Measurements from ENCODE around the gene ZNF467. TPM values are rescaled to one million over a fixed set of nuclear protein-coding genes. Genes with fewer than 3 reads are reported as not detected.

The ZNF467 gene
- total and polyA plus RNA-seq, 2 donors (not counting 3 experiments of a cell fraction or from before 2014, with no cell fraction given): 4.2 to 8.9 TPM

DNA sequence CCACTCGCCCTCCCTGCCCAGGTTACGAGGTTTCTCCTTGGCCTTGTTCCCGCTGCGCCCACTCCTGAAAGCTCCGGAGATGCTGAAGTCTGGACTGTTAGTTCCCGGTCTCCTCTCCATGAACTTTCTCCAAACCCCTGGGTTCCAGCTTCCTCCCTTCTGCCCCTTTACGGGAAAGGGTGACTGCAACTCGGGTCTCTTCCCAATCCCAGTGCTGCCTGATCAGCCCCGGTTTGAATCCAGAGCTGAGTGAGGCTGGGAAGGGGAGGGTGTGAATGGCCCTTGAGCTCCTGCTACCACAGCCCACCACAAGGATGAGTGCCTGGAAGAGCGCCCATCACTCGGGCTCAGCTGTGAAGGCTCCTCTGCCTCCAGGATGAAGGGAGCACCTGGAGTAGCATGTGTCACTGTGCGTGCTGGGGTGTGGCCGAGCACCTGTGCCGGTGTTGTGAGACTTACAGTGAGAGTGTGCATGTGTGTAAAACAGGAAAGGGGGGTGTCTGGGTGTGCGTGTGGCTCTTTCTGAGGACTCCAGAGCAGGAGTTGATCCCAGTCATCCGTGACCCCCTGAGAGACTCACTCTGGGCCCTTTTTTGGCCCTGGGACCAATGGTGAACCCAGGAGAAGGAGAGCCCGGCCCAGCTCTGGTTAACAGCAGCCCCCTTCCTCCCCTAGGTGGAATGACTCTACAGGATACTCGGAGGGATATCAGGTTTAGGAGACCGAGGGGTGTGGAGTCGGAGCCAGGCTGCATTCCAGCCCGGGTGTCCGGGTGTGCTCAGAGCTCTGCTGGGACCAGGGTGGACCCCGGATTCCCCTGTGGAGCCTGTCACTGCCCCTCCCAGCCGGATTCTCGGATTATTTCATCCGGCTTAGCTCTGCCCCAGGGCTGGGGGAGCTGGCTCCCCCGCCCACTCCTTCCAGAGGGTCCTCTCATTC is 1.1 kb upstream of the ZNF467 start:
- Histone ChIP-seq H4K20me1 (replicated peaks; ENCODE audit: control insufficient read depth, extremely low read depth, insufficient read depth, low read length) (no peaks in the 10 kb centered on the region), H2AFZ (ENCODE audit: low read depth, low read length) (no peak overlapping the region), H3K27ac (ENCODE audit: insufficient read depth, low read depth, low read length) (no peak overlapping the region), H3K4me3 (replicated peaks in 1 of 3; ENCODE audit: insufficient read depth in 1 of 3, low read depth in 1 of 3, low read length in 3 of 3) (no peak overlapping the region), H3K9me3 (replicated peaks; ENCODE audit: control insufficient read depth, insufficient read depth, low read length) (no peaks in the 10 kb centered on the region), H3K4me1 (ENCODE audit: control insufficient read depth, extremely low read depth, insufficient read depth, low read length) (peaks cover 20% of the 10 kb centered on the region), H3K27me3 (ENCODE audit: control insufficient read depth in 2 of 2, insufficient read depth in 2 of 2, low read length in 2 of 2) (no peaks in the 10 kb centered on the region), H3K4me2 (ENCODE audit: insufficient read depth, low read length) (no peak overlapping the region), H3K79me2 (ENCODE audit: control insufficient read depth, insufficient read depth, low read length) (no peaks in the 10 kb centered on the region), H3K36me3 (ENCODE audit: control insufficient read depth in 2 of 2, extremely low read depth in 1 of 2, insufficient read depth in 2 of 2, low read length in 2 of 2) (no peaks in the 10 kb centered on the region), H3K9me1 (replicated peaks; ENCODE audit: control insufficient read depth, extremely low read depth, insufficient read depth, low read length) (no peaks in the 10 kb centered on the region), H3K9ac (replicated peaks; ENCODE audit: extremely low read depth, insufficient read depth, low read length) (no peak overlapping the region)
- no peak for FAIRE-seq
- BruUV-seq (replicated peaks): no TSS peak
- TF ChIP-seq POLR2AphosphoS5 (IDR thresholded peaks at IDR 0.05; ENCODE audit: insufficient read depth, low read depth, low read length) (no peak), POLR2A (IDR thresholded peaks at IDR 0.05; ENCODE audit: low read depth, low read length) (no peak), MYC (IDR thresholded peaks at IDR 0.05; ENCODE audit: low read depth, low read length) (no peak), EZH2 (IDR thresholded peaks at IDR 0.05; ENCODE audit: borderline replicate concordance, low read depth, low read length, severe bottlenecking) (no peak)
- dilution Hi-C loops (cut with MboI; ENCODE audit: extremely low pct_ligation_motif_present, low sequenced_read_pairs) (no loop called here), intact Hi-C loops (cut with micrococcal nuclease) (loop anchor here (5.0 kb wide), 1 partner anchor 98 kb away; the partner anchor contains the start of gene ATP6V0E2)
- peak; percentile 6 for DNase-seq (ENCODE audit: low read depth, low spot score)
- CTCF ChIA-PET: interaction anchor here (0.6 to 2.9 kb wide), 5 partner anchors 14 to 149 kb away, joined by 3 to 13 read pairs (median 7); no protein-coding TSS in a partner anchor
- POLR2A ChIA-PET: interaction anchor here (0.7 kb wide), 1 partner anchor 7 kb away, joined by 6 read pairs; no protein-coding TSS in a partner anchor

DNA sequence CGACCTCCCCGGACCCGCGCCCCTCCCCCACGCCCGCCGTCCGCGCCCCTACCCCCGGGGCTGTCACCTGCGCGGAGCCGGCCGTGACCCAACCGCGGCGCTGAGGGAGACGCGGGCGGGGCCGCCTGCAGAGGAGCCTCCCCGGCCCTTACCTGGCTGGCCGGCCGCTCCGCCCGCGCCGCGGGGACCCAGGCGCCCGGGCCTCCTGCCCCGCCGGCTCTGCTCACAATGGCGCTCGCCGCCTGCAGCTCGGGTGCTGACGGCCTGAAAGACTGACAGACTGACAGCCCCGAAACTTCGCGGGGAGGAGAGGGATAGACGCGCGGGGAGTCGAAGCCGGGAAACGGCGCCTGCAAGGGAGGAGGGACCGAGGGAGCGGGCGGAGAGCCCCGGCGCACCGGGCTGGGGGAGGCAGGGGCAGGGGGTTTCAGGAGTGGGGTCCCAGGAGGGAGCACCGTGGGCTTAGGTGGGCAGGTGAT is 393 bp downstream of the ZNF467 start:
- H3K36me3 ChIP-seq (ENCODE audit: control insufficient read depth in 2 of 2, extremely low read depth in 1 of 2, insufficient read depth in 2 of 2, low read length in 2 of 2): peaks cover 0 to 9% of the 10 kb centered on the region in 2 experiments
- TF ChIP-seq GATA2 (IDR thresholded peaks at IDR 0.05; ENCODE audit: insufficient read depth, insufficient read length, low read depth, low read length): no peak
- TF ChIP-seq POLR2A (IDR thresholded peaks at IDR 0.05; ENCODE audit: low read depth, low read length): no peak
- TF ChIP-seq, protein P1, sequence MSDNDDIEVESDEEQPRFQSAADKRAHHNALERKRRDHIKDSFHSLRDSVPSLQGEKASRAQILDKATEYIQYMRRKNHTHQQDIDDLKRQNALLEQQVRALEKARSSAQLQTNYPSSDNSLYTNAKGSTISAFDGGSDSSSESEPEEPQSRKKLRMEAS (IDR thresholded peaks at IDR 0.05; ENCODE audit: insufficient read depth, insufficient read length): no peak
- TF ChIP-seq FOS (IDR thresholded peaks at IDR 0.05; ENCODE audit: borderline replicate concordance, insufficient read depth, low read length): no peak
- no peak for TF ChIP-seq EZH2 (IDR thresholded peaks at IDR 0.05; ENCODE audit: borderline replicate concordance, low read depth, low read length, severe bottlenecking)
- no peak for TF ChIP-seq POLR2AphosphoS5 (IDR thresholded peaks at IDR 0.05; ENCODE audit: insufficient read depth, low read depth, low read length)
- no peak for TF ChIP-seq JUN (IDR thresholded peaks at IDR 0.05; ENCODE audit: borderline replicate concordance, insufficient read depth, insufficient read length, low read depth)
- no peak for TF ChIP-seq MYC (IDR thresholded peaks at IDR 0.05; ENCODE audit: low read depth, low read length)
- TF ChIP-seq, protein P2, sequence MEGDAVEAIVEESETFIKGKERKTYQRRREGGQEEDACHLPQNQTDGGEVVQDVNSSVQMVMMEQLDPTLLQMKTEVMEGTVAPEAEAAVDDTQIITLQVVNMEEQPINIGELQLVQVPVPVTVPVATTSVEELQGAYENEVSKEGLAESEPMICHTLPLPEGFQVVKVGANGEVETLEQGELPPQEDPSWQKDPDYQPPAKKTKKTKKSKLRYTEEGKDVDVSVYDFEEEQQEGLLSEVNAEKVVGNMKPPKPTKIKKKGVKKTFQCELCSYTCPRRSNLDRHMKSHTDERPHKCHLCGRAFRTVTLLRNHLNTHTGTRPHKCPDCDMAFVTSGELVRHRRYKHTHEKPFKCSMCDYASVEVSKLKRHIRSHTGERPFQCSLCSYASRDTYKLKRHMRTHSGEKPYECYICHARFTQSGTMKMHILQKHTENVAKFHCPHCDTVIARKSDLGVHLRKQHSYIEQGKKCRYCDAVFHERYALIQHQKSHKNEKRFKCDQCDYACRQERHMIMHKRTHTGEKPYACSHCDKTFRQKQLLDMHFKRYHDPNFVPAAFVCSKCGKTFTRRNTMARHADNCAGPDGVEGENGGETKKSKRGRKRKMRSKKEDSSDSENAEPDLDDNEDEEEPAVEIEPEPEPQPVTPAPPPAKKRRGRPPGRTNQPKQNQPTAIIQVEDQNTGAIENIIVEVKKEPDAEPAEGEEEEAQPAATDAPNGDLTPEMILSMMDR (IDR thresholded peaks at IDR 0.05; ENCODE audit: extremely low read depth in 1 of 2, insufficient read depth in 1 of 2, low read depth in 1 of 2, low read length in 2 of 2): no peak
- no peaks in the 10 kb centered on the region for H3K9me1 ChIP-seq (replicated peaks; ENCODE audit: control insufficient read depth, extremely low read depth, insufficient read depth, low read length)
- H3K9ac ChIP-seq (replicated peaks; ENCODE audit: extremely low read depth, insufficient read depth, low read length): no peak overlapping the region
- DNase-seq (ENCODE audit: low read depth, low spot score) (peak; percentile 23), FAIRE-seq (no peak)
- H2AFZ ChIP-seq (ENCODE audit: low read depth, low read length): no peak overlapping the region
- H3K27me3 ChIP-seq (ENCODE audit: control insufficient read depth in 2 of 2, insufficient read depth in 2 of 2, low read length in 2 of 2): no peaks in the 10 kb centered on the region
- no peak overlapping the region for H3K27ac ChIP-seq (ENCODE audit: insufficient read depth, low read depth, low read length)
- intact Hi-C loops (cut with micrococcal nuclease): loop anchor here (2.0 kb wide), 1 partner anchor 18 kb away; no protein-coding TSS in a partner anchor
- ChIA-PET POLR2A (interaction anchor here (0.6 kb wide), 1 partner anchor 108 kb away, joined by 4 read pairs; no protein-coding TSS in a partner anchor), CTCF (interaction anchor here (1.2 to 2.9 kb wide), 4 partner anchors 18 to 149 kb away, joined by 3 to 17 read pairs (median 8); no protein-coding TSS in a partner anchor)
- H3K9me3 ChIP-seq (replicated peaks; ENCODE audit: control insufficient read depth, insufficient read depth, low read length): no peaks in the 10 kb centered on the region
- no peaks in the 10 kb centered on the region for H4K20me1 ChIP-seq (replicated peaks; ENCODE audit: control insufficient read depth, extremely low read depth, insufficient read depth, low read length)
- no TSS peak for BruUV-seq (replicated peaks)
- dilution Hi-C loops (cut with MboI; ENCODE audit: extremely low pct_ligation_motif_present, low sequenced_read_pairs): no loop called here
- H3K4me3 ChIP-seq (replicated peaks in 1 of 3; ENCODE audit: insufficient read depth in 1 of 3, low read depth in 1 of 3, low read length in 3 of 3): peak overlapping the region; percentile 2 to 68 (median 35)
- H3K4me1 ChIP-seq (ENCODE audit: control insufficient read depth, extremely low read depth, insufficient read depth, low read length): peaks cover 20% of the 10 kb centered on the region
- H3K79me2 ChIP-seq (ENCODE audit: control insufficient read depth, insufficient read depth, low read length): no peaks in the 10 kb centered on the region
- no peak overlapping the region for H3K4me2 ChIP-seq (ENCODE audit: insufficient read depth, low read length)

Measured in endothelial cell of umbilical vein (primary cell).